T-helper 1 cell treated with Interleukin-12 subunit alpha and Interleukin-12 subunit beta and Interleukin-4 antibody, amounts not matched to agents 30 μg/mL and 1 μg/mL, for 36 hours (primary cell): ENCODE measurements around the gene PSMB4.
"Not testable (repeated sequence)": the region's sequence is repeated elsewhere in the genome, so short reads cannot be mapped to it uniquely, and the experiment has no call there.

Source experiments
- H3K27ac Mint-ChIP-seq: one replicate; pipeline ENCODE4 v1.8.0; 2021; ENCODE audit warnings: mild to moderate bottlenecking, mixed read lengths
- H3K27me3 Mint-ChIP-seq: one replicate; pipeline ENCODE4 v1.8.0; 2021; ENCODE audit warnings: low read depth, mixed read lengths
- H3K36me3 Mint-ChIP-seq: one replicate; pipeline ENCODE4 v1.8.0; 2021; ENCODE audit warnings: low read depth, mixed read lengths
- H3K4me1 Mint-ChIP-seq: one replicate; pipeline ENCODE4 v1.8.0; 2021; ENCODE audit warnings: low read depth, mixed read lengths
- H3K4me3 Mint-ChIP-seq: one replicate; pipeline ENCODE4 v1.8.0; 2021; ENCODE audit warnings: mild to moderate bottlenecking, moderate library complexity, mixed read lengths
- H3K9me3 Mint-ChIP-seq: one replicate; pipeline ENCODE4 v1.8.0; 2021; ENCODE audit warnings: mixed read lengths

PSMB4 gene

GRCh38 chr1:151371370-151372057 is 27.9 kb upstream of the PSMB4 start:
- Mint-ChIP-seq H3K4me3 (no peak overlapping the region), H3K4me1 (peaks cover 2% of the 10 kb centered on the region), H3K9me3 (no peaks in the 10 kb centered on the region), H3K27ac (no peak overlapping the region), H3K27me3 (peaks cover 5% of the 10 kb centered on the region), H3K36me3 (no peaks in the 10 kb centered on the region)

- Mint-ChIP-seq H3K27ac (no peak within 1 kb of the TSS), H3K4me3 (no peak within 1 kb of the TSS), H3K9me3 (no peaks in the 10 kb centered on the region), H3K4me1 (peaks cover 2% of the 10 kb centered on the region), H3K36me3 (no peaks in the 10 kb centered on the region), H3K27me3 (peaks cover 9% of the 10 kb centered on the region)
Observed at GRCh38 chr1:151372058-151372934, 27.1 kb upstream of the PSMB4 start, which contains the start of gene SELENBP1. Gene SELENBP1 (minus strand): TSS chr1:151372705. CDS start chr1:151372641, 64 bp downstream.

- H3K36me3 Mint-ChIP-seq = no peaks in the 10 kb centered on the region
- H3K27ac Mint-ChIP-seq = no peak overlapping the region
- no peak overlapping the region for H3K4me3 Mint-ChIP-seq
- H3K4me1 Mint-ChIP-seq = peaks cover 2% of the 10 kb centered on the region
- H3K27me3 Mint-ChIP-seq = peaks cover 12% of the 10 kb centered on the region
- H3K9me3 Mint-ChIP-seq = no peaks in the 10 kb centered on the region
Observed at GRCh38 chr1:151373196-151373595, 26.2 kb upstream of the PSMB4 start.

GRCh38 chr1:151377150-151377884 is 22.1 kb upstream of the PSMB4 start:
- Mint-ChIP-seq H3K27me3 (peaks cover 12% of the 10 kb centered on the region), H3K4me3 (no peak overlapping the region), H3K36me3 (no peaks in the 10 kb centered on the region), H3K27ac (no peak overlapping the region), H3K9me3 (no peaks in the 10 kb centered on the region), H3K4me1 (peaks cover 2% of the 10 kb centered on the region)

GRCh38 chr1:151384584-151384983 is 14.8 kb upstream of the PSMB4 start:
- Mint-ChIP-seq H3K4me1 (no peaks in the 10 kb centered on the region), H3K36me3 (no peaks in the 10 kb centered on the region), H3K27ac (no peak overlapping the region), H3K4me3 (no peak overlapping the region), H3K9me3 (no peaks in the 10 kb centered on the region), H3K27me3 (no peaks in the 10 kb centered on the region)

GRCh38 chr1:151386002-151386401 is 13.4 kb upstream of the PSMB4 start:
- Mint-ChIP-seq H3K27me3 (no peaks in the 10 kb centered on the region), H3K4me1 (no peaks in the 10 kb centered on the region), H3K4me3 (no peak overlapping the region)

GRCh38 chr1:151390221-151391078 is 8.9 kb upstream of the PSMB4 start:
- H3K27ac Mint-ChIP-seq, H3K36me3 Mint-ChIP-seq, H3K4me1 Mint-ChIP-seq, H3K4me3 Mint-ChIP-seq, H3K9me3 Mint-ChIP-seq: not testable (repeated sequence)
- H3K27me3 Mint-ChIP-seq = peaks cover 15% of the 10 kb centered on the region

More at GRCh38 chr1:151386002-151386401, 13.4 kb upstream of the PSMB4 start:
- Mint-ChIP-seq H3K27ac (no peak overlapping the region), H3K9me3 (no peaks in the 10 kb centered on the region), H3K36me3 (no peaks in the 10 kb centered on the region)

- Mint-ChIP-seq H3K36me3 (no peaks in the 10 kb centered on the region), H3K27me3 (peaks cover 15% of the 10 kb centered on the region), H3K27ac (no peak overlapping the region), H3K4me3 (no peak overlapping the region), H3K9me3 (no peaks in the 10 kb centered on the region), H3K4me1 (no peaks in the 10 kb centered on the region)
Observed at GRCh38 chr1:151391079-151391563, 8.3 kb upstream of the PSMB4 start.

- no peaks in the 10 kb centered on the region for H3K36me3 Mint-ChIP-seq
- peaks cover under 1% of the 10 kb centered on the region for H3K4me1 Mint-ChIP-seq
- no peak overlapping the region for H3K4me3 Mint-ChIP-seq
- H3K9me3 Mint-ChIP-seq = no peaks in the 10 kb centered on the region
- H3K27me3 Mint-ChIP-seq = peaks cover 19% of the 10 kb centered on the region
- H3K27ac Mint-ChIP-seq = no peak overlapping the region
Observed at GRCh38 chr1:151393583-151393982, 5.8 kb upstream of the PSMB4 start.

GRCh38 chr1:151396265-151396664 is 3.1 kb upstream of the PSMB4 start:
- H3K36me3 Mint-ChIP-seq = peaks cover 20% of the 10 kb centered on the region
- not testable (repeated sequence) for H3K9me3 Mint-ChIP-seq, H3K27ac Mint-ChIP-seq, H3K4me3 Mint-ChIP-seq
- H3K27me3 Mint-ChIP-seq = peaks cover 19% of the 10 kb centered on the region
- H3K4me1 Mint-ChIP-seq = peaks cover 18% of the 10 kb centered on the region

GRCh38 chr1:151401125-151401788 is 1.9 kb downstream of the PSMB4 start:
- Mint-ChIP-seq H3K36me3 (peaks cover 49% of the 10 kb centered on the region), H3K27ac (peak overlapping the region; percentile 100), H3K27me3 (peaks cover 4% of the 10 kb centered on the region), H3K4me1 (peaks cover 28% of the 10 kb centered on the region), H3K9me3 (no peaks in the 10 kb centered on the region), H3K4me3 (peak overlapping the region; percentile 99)

- no peaks in the 10 kb centered on the region for H3K9me3 Mint-ChIP-seq
- peaks cover 28% of the 10 kb centered on the region for H3K4me1 Mint-ChIP-seq
- peak overlapping the region; percentile 16 for H3K4me3 Mint-ChIP-seq
- peak overlapping the region; percentile 19 for H3K27ac Mint-ChIP-seq
- H3K27me3 Mint-ChIP-seq = peaks cover under 1% of the 10 kb centered on the region
- peaks cover 51% of the 10 kb centered on the region for H3K36me3 Mint-ChIP-seq
Observed at GRCh38 chr1:151401860-151402259, 2.5 kb downstream of the PSMB4 start.

- H3K4me3 Mint-ChIP-seq = no peak overlapping the region
- no peaks in the 10 kb centered on the region for H3K27me3 Mint-ChIP-seq
- peaks cover 58% of the 10 kb centered on the region for H3K36me3 Mint-ChIP-seq
- no peaks in the 10 kb centered on the region for H3K9me3 Mint-ChIP-seq
- H3K27ac Mint-ChIP-seq = peak overlapping the region; percentile 24
- H3K4me1 Mint-ChIP-seq = peaks cover 28% of the 10 kb centered on the region
Observed at GRCh38 chr1:151402764-151403163, 3.4 kb downstream of the PSMB4 start.
